Fibroblast of mammary gland (primary cell): ENCODE data around the gene SLC9C2.
"Not testable (repeated sequence)": the region's sequence is repeated elsewhere in the genome, so short reads cannot be mapped to it uniquely, and the experiment has no call there.

Experiments used
- DNase-seq: peaks from one replicate; pipeline ENCODE4 v3.0.0-alpha.2; 2010; ENCODE audit warnings: low read depth
- H3K4me3 ChIP-seq: 2 replicates; pipeline ENCODE4 v1.5.1; 2011; ENCODE audit warnings: low read depth, mild to moderate bottlenecking, low read length, moderate library complexity; ENCODE audit not compliant: control insufficient read depth
- TF ChIP-seq, protein P1 (sequence below): conservative IDR thresholded peaks from 2 replicates; pipeline ENCODE4 v1.5.1; 2011; ENCODE audit warnings: low read depth, low read length, inconsistent platforms; ENCODE audit not compliant: control insufficient read depth, insufficient read depth

The SLC9C2 gene

DNA sequence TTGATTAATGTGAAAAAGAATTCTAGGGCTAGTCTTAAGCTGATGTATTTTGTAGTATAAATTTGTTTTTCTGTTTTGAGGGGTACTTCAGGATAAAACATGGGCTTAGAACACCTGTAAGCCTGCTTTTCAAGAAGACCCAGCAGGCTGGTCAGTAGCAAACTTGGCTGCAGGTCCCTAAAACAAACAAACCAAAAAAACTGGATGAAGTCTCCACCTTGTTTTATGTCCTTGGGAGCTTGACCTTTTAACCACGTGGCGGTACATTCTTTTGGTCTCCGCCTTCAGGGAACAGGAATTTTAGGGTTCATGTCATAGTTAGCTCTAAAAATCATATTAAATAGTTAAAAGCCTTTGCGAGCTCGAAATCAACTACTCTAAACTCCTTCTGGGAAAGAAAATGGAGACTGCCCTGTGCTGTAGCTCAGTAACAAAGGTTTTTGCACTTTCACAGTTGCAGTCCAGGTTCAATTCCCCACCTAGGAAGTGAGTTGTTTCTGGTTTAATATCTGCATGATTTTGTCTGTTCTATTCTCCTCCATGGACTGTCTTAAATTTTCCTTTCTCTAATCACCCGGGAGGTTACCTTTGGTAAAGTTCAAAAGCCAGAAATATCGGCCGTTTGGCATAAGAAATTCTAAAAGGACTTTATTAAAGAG is 107.1 kb downstream of the SLC9C2 start:
- DNase-seq, result no peak
- TF ChIP-seq, protein P1, sequence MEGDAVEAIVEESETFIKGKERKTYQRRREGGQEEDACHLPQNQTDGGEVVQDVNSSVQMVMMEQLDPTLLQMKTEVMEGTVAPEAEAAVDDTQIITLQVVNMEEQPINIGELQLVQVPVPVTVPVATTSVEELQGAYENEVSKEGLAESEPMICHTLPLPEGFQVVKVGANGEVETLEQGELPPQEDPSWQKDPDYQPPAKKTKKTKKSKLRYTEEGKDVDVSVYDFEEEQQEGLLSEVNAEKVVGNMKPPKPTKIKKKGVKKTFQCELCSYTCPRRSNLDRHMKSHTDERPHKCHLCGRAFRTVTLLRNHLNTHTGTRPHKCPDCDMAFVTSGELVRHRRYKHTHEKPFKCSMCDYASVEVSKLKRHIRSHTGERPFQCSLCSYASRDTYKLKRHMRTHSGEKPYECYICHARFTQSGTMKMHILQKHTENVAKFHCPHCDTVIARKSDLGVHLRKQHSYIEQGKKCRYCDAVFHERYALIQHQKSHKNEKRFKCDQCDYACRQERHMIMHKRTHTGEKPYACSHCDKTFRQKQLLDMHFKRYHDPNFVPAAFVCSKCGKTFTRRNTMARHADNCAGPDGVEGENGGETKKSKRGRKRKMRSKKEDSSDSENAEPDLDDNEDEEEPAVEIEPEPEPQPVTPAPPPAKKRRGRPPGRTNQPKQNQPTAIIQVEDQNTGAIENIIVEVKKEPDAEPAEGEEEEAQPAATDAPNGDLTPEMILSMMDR, result no peak
- H3K4me3 ChIP-seq, result no peak overlapping the region

DNA sequence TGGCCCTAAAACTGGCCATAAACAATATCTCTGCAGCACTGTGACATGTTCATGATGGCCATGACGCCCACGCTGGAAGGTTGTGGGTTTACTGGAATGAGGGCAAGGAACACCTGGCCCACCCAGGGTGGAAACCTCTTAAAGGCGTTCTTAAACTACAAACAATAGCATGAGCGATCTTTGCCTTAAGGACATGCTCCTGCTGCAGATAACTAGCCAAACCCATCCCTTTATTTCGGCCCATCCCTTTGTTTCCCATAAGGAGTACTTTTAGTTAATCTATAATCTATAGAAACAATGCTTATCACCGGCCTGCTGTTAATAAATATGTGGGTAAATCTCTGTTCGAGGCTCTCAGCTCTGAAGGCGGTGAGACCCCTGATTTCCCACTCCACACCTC is 109.7 kb downstream of the SLC9C2 start:
- DNase-seq, H3K4me3 ChIP-seq: not testable (repeated sequence)

DNA sequence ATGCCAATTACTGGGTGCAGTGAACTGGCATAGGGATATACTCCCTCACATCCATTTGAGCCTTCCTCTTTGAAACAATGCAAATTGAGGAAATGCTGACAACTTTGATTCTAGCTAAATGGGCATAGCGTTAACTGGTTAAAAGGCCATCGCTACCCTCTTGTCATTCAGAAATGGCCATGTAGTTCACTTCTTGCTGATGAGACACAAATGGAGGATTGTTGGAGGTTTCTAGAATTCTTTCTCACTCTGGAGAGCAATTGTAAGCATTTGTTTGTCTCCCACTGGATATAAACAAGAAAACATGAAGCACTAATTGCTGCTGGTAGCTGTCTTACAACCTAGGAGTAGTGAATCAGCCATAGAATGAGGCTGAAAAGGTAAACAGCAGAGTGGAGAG is 111.4 kb downstream of the SLC9C2 start:
- TF ChIP-seq, protein P1, result no peak
- no peak overlapping the region for H3K4me3 ChIP-seq
- no peak for DNase-seq

DNA sequence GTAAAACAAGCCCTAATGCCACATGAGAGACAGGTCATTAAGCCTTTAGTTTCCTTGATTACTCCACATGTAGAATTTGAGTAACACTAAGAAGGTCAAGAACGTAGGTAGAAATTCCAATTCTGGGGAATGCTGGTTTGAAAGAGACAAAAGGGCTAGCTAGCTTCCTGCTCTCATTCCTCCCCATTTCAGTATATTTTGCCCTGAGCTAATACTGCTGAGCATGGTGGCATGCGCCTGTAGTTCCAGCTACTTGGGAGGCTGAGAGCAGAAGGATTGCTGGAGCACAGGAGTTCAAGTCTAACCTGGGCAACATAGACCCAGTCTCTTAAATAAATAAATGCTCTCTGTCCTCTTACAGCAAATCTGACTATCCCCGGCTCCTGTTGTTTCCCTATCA is 112.9 kb downstream of the SLC9C2 start:
- no peak for DNase-seq
- TF ChIP-seq, protein P1, result no peak
- no peak overlapping the region for H3K4me3 ChIP-seq

DNA sequence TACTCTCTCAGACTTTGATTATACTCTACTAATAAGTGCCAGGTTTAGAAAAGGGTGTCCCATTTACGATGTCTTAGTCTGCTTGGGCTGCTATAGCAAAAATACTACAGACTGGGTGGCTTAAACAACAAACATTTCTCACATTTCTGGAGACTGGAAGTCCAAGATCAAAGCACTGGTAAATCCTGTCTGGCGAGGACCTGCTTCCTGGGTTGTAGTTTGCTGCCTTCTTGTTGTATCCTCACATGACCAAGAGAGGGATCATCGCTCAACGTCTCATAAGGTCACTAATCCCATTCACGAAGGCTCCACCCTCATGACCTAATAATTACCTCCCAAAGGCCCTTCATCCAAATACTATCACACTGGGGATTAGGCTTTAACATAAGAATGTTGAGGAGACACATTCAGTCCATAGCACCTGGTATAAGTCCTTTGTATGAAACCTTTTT is 113.7 kb downstream of the SLC9C2 start:
- peak; percentile 41 for DNase-seq
- H3K4me3 ChIP-seq, result no peak overlapping the region
- TF ChIP-seq, protein P1, result no peak

DNA sequence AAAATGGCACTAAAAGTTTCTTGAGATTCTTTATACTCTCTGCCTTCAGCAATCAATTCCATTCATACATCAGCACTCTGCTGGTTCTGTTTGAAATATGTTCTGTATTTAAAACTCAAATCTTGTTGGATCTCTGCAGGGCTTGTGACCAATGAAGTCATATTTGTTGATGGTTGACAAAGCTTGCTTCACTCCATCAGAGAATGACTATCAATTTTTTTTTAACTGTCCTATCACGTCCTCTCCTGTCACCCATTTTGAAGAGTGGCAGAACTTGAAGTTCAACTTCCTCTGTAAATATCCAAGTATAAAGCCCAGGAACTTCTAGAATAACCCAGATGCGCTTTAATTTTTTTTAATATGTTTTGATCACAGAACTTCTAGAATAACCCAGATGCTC is 114.9 kb downstream of the SLC9C2 start:
- no peak for DNase-seq
- TF ChIP-seq, protein P1, result no peak

DNA sequence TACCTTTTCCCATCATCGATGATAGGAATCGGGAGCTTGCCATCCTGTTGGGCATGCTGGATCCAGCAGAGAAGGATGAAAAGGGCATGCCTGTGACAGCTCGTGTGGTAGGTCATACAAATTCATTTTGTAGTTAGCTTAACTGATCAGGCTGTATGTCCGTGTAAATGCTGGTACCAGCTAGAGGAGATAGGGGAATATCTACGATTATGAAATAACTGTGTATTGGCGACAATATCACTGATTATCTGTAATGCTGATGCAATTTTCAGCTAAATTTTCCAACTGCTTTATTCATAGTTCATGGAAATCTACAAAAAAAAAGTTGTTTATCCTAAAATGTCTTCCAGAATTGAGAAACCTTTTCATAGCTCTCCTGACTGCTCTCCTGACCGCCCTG is 117.5 kb downstream of the SLC9C2 start:
- TF ChIP-seq, protein P1, result no peak
- H3K4me3 ChIP-seq, result no peak overlapping the region
- no peak for DNase-seq

More for the DNA sequence above, 114.9 kb downstream of the SLC9C2 start:
- H3K4me3 ChIP-seq, result no peak overlapping the region
